ENCODE results near the gene LTB4R2.

Gene LTB4R2

GRCh38 chr14:24314377-24315193 is 4.6 kb downstream of the LTB4R2 start:
- Histone ChIP-seq H3K4me3 (ENCODE audit: low read length) (no peak overlapping the region), H3K36me3 (replicated peaks; ENCODE audit: low read depth, low read length) (no peaks in the 10 kb centered on the region), H2AFZ (ENCODE audit: low read depth, low read length) (no peak overlapping the region), H3K9ac (ENCODE audit: low read length) (no peak overlapping the region), H3K4me2 (ENCODE audit: low read length) (no peak overlapping the region), H3K27ac (ENCODE audit: low read length) (no peak overlapping the region), H3K9me3 (ENCODE audit: insufficient read depth, low read length) (no peaks in the 10 kb centered on the region), H3K4me1 (ENCODE audit: low read length) (no peaks in the 10 kb centered on the region), H3K79me2 (ENCODE audit: low read length) (no peaks in the 10 kb centered on the region), H4K20me1 (ENCODE audit: insufficient read depth, low read length) (no peaks in the 10 kb centered on the region), H3K27me3 (ENCODE audit: low read depth, low read length) (0 out of 2 replicates have a peak, but pooled peaks cover 1% of the 10 kb centered on the region)
- TF ChIP-seq CTCF (IDR thresholded peaks at IDR 0.05; ENCODE audit: low read depth, low read length) (no peak), EZH2phosphoT487 (IDR thresholded peaks at IDR 0.05; ENCODE audit: low read depth) (no peak)

- Histone ChIP-seq H3K9me3 (ENCODE audit: insufficient read depth, low read length) (no peaks in the 10 kb centered on the region), H3K9ac (ENCODE audit: low read length) (no peak overlapping the region), H3K4me3 (ENCODE audit: low read length) (no peak overlapping the region), H3K4me2 (ENCODE audit: low read length) (no peak overlapping the region), H3K27ac (ENCODE audit: low read length) (no peak overlapping the region), H4K20me1 (ENCODE audit: insufficient read depth, low read length) (no peaks in the 10 kb centered on the region), H3K79me2 (ENCODE audit: low read length) (no peaks in the 10 kb centered on the region), H3K36me3 (replicated peaks; ENCODE audit: low read depth, low read length) (no peaks in the 10 kb centered on the region), H3K4me1 (ENCODE audit: low read length) (no peaks in the 10 kb centered on the region), H2AFZ (ENCODE audit: low read depth, low read length) (no peak overlapping the region), H3K27me3 (ENCODE audit: low read depth, low read length) (peaks cover 9% of the 10 kb centered on the region; the same call in 1 of the 2 replicates)
- TF ChIP-seq CTCF (IDR thresholded peaks at IDR 0.05; ENCODE audit: low read depth, low read length) (no peak), EZH2phosphoT487 (IDR thresholded peaks at IDR 0.05; ENCODE audit: low read depth) (no peak)
Observed at GRCh38 chr14:24315243-24315806, 5.4 kb downstream of the LTB4R2 start.

- Histone ChIP-seq H2AFZ (ENCODE audit: low read depth, low read length) (no peak overlapping the region), H3K27me3 (ENCODE audit: low read depth, low read length) (peaks cover 11% of the 10 kb centered on the region; the same call in 1 of the 2 replicates), H3K36me3 (replicated peaks; ENCODE audit: low read depth, low read length) (no peaks in the 10 kb centered on the region), H3K9ac (ENCODE audit: low read length) (no peak overlapping the region), H4K20me1 (ENCODE audit: insufficient read depth, low read length) (no peaks in the 10 kb centered on the region), H3K4me1 (ENCODE audit: low read length) (no peaks in the 10 kb centered on the region), H3K9me3 (ENCODE audit: insufficient read depth, low read length) (no peaks in the 10 kb centered on the region), H3K4me3 (ENCODE audit: low read length) (no peak overlapping the region), H3K27ac (ENCODE audit: low read length) (no peak overlapping the region), H3K4me2 (ENCODE audit: low read length) (no peak overlapping the region), H3K79me2 (ENCODE audit: low read length) (no peaks in the 10 kb centered on the region)
- no peak for TF ChIP-seq CTCF (IDR thresholded peaks at IDR 0.05; ENCODE audit: low read depth, low read length)
- no peak for TF ChIP-seq EZH2phosphoT487 (IDR thresholded peaks at IDR 0.05; ENCODE audit: low read depth)
Observed at GRCh38 chr14:24315807-24316596, 6.1 kb downstream of the LTB4R2 start.

- H3K4me3 ChIP-seq (ENCODE audit: low read length): no peak overlapping the region
- H3K4me1 ChIP-seq (ENCODE audit: low read length): no peaks in the 10 kb centered on the region
- H3K27ac ChIP-seq (ENCODE audit: low read length): no peak overlapping the region
- H3K4me2 ChIP-seq (ENCODE audit: low read length): no peak overlapping the region
- H2AFZ ChIP-seq (ENCODE audit: low read depth, low read length): no peak overlapping the region
- H3K9ac ChIP-seq (ENCODE audit: low read length): no peak overlapping the region
- H3K27me3 ChIP-seq (ENCODE audit: low read depth, low read length): peaks cover 11% of the 10 kb centered on the region; the same call in 1 of the 2 replicates
- H3K79me2 ChIP-seq (ENCODE audit: low read length): no peaks in the 10 kb centered on the region
- H4K20me1 ChIP-seq (ENCODE audit: insufficient read depth, low read length): no peaks in the 10 kb centered on the region
- H3K9me3 ChIP-seq (ENCODE audit: insufficient read depth, low read length): no peaks in the 10 kb centered on the region
- TF ChIP-seq EZH2phosphoT487 (IDR thresholded peaks at IDR 0.05; ENCODE audit: low read depth): no peak
- no peak for TF ChIP-seq CTCF (IDR thresholded peaks at IDR 0.05; ENCODE audit: low read depth, low read length)
- no peaks in the 10 kb centered on the region for H3K36me3 ChIP-seq (replicated peaks; ENCODE audit: low read depth, low read length)
Observed at GRCh38 chr14:24316597-24316950, 6.6 kb downstream of the LTB4R2 start.
